ENCODE measurements around the gene CDC45.

CDC45 gene

GRCh38 chr22:19504900-19505734 lies 25.4 kb downstream of the CDC45 start:
- Histone ChIP-seq H3K9ac (ENCODE audit: low read length) (no peak overlapping the region), H3K4me3 (ENCODE audit: low read length) (no peak overlapping the region), H3K36me3 (ENCODE audit: control insufficient read depth, insufficient read depth, low read length) (no peaks in the 10 kb centered on the region), H3K9me3 (ENCODE audit: control insufficient read depth, low read length) (no peaks in the 10 kb centered on the region), H3K4me1 (ENCODE audit: control insufficient read depth, insufficient read depth, low read length) (no peaks in the 10 kb centered on the region), H3K27me3 (ENCODE audit: control insufficient read depth, insufficient read depth, low read length) (no peaks in the 10 kb centered on the region)

- no peak overlapping the region for H3K4me3 ChIP-seq (ENCODE audit: low read length)
- no peak overlapping the region for H3K9ac ChIP-seq (ENCODE audit: low read length)
- H3K4me1 ChIP-seq (ENCODE audit: control insufficient read depth, insufficient read depth, low read length), result no peaks in the 10 kb centered on the region
- no peaks in the 10 kb centered on the region for H3K27me3 ChIP-seq (ENCODE audit: control insufficient read depth, insufficient read depth, low read length)
- H3K36me3 ChIP-seq (ENCODE audit: control insufficient read depth, insufficient read depth, low read length), result no peaks in the 10 kb centered on the region
- no peaks in the 10 kb centered on the region for H3K9me3 ChIP-seq (ENCODE audit: control insufficient read depth, low read length)
These were observed 26.0 kb downstream of the CDC45 start for GRCh38 chr22:19505735-19506126.

GRCh38 chr22:19506212-19506611 lies 26.5 kb downstream of the CDC45 start:
- Histone ChIP-seq H3K36me3 (ENCODE audit: control insufficient read depth, insufficient read depth, low read length) (no peaks in the 10 kb centered on the region), H3K9ac (ENCODE audit: low read length) (no peak overlapping the region), H3K27me3 (ENCODE audit: control insufficient read depth, insufficient read depth, low read length) (no peaks in the 10 kb centered on the region), H3K4me3 (ENCODE audit: low read length) (no peak overlapping the region), H3K4me1 (ENCODE audit: control insufficient read depth, insufficient read depth, low read length) (no peaks in the 10 kb centered on the region), H3K9me3 (ENCODE audit: control insufficient read depth, low read length) (no peaks in the 10 kb centered on the region)

DNA sequence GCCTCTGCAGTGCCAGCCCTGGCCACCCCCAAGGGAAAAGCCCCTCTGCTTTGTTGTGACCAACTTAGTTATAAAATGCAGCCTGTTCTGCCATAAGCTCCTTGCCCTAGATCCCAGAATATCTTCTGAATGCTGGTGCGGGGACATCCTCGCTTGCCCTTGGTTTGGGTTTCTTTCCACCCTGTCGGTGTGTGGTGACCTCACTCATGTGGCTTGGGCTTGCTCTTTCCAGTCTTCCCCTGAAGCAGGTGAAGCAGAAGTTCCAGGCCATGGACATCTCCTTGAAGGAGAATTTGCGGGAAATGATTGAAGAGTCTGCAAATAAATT lies 27.8 kb downstream of the CDC45 start:
- no peaks in the 10 kb centered on the region for H3K9me3 ChIP-seq (ENCODE audit: control insufficient read depth, low read length)
- H3K27me3 ChIP-seq (ENCODE audit: control insufficient read depth, insufficient read depth, low read length), result no peaks in the 10 kb centered on the region
- H3K4me3 ChIP-seq (ENCODE audit: low read length), result no peak overlapping the region
- no peaks in the 10 kb centered on the region for H3K36me3 ChIP-seq (ENCODE audit: control insufficient read depth, insufficient read depth, low read length)
- H3K4me1 ChIP-seq (ENCODE audit: control insufficient read depth, insufficient read depth, low read length), result no peaks in the 10 kb centered on the region
- H3K9ac ChIP-seq (ENCODE audit: low read length), result no peak overlapping the region

DNA sequence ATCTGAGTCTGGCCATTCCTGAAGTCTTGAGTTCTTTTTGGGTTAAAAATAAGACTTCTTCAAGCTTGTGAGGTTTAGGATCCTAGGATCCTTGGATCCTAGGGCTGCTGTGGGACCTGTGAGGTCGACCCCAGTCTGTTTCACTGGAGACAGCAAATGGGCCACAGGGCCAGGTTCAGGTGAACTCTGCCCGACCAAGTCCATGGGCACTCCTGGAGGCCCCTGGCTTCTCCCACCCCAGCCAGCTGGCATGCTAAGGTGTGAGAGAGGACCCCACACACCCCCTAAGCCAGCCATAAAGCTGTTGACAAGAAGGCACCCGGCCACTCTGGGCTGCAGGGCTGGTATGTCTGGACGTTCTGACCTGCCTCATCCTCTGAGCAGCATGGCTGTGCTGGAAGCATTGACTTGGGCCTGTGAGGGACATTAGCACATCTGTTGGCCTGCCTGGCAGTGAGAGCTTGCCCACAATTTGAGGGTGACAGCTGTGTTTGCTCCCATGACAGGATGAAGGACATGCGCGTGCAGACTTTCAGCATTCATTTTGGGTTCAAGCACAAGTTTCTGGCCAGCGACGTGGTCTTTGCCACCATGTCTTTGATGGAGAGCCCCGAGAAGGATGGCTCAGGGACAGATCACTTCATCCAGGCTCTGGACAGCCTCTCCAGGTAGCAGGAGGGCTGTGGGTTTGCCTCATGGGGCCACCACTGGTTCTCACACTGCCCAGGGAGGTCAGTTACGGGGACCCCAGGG lies 28.5 kb downstream of the CDC45 start:
- Histone ChIP-seq H3K9me3 (ENCODE audit: control insufficient read depth, low read length) (no peaks in the 10 kb centered on the region), H3K27me3 (ENCODE audit: control insufficient read depth, insufficient read depth, low read length) (no peaks in the 10 kb centered on the region), H3K4me3 (ENCODE audit: low read length) (no peak overlapping the region), H3K9ac (ENCODE audit: low read length) (no peak overlapping the region), H3K36me3 (ENCODE audit: control insufficient read depth, insufficient read depth, low read length) (no peaks in the 10 kb centered on the region), H3K4me1 (ENCODE audit: control insufficient read depth, insufficient read depth, low read length) (no peaks in the 10 kb centered on the region)

DNA sequence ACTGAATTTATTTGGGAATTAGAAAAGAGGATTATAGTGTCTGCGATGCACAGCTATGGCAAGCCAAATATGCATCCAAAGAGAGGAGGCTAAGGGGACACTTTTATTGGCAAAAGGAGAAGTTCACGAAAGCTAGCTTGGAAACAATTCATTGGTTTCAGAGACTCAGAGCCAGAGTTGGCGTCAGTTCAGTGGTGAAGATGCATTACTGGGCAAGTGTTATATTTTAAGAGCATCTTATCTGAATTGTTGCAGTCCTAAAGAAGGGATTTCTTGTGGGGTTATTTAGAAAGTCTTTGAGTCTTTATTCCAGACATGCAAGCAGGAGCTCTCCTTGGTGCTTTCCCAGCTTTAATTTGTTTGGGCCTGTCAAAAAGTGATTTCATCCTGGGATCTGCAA lies 29.5 kb downstream of the CDC45 start:
- Histone ChIP-seq H3K36me3 (ENCODE audit: control insufficient read depth, insufficient read depth, low read length) (no peaks in the 10 kb centered on the region), H3K4me1 (ENCODE audit: control insufficient read depth, insufficient read depth, low read length) (no peaks in the 10 kb centered on the region), H3K4me3 (ENCODE audit: low read length) (no peak overlapping the region), H3K9me3 (ENCODE audit: control insufficient read depth, low read length) (no peaks in the 10 kb centered on the region), H3K9ac (ENCODE audit: low read length) (no peak overlapping the region), H3K27me3 (ENCODE audit: control insufficient read depth, insufficient read depth, low read length) (no peaks in the 10 kb centered on the region)

DNA sequence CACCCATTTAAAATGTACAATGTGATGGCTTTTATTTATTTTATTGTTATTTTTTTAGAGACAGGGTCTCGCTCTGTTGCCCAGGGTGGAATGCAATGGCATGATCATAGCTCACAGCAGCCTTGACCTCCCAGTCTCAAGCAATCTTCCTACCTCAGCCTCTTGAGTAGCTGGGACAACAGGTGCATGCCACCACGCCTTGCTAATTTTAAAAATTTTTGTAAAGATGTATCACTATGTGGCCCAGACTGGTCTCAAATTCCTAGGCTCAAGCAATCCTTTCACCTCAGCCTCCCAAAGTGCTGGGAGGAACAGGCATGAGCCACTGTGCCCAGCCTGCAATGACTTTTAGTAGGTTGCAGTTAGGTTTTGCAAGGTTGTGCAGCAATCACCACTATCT lies 30.2 kb downstream of the CDC45 start:
- Histone ChIP-seq H3K9ac (ENCODE audit: low read length) (no peak overlapping the region), H3K36me3 (ENCODE audit: control insufficient read depth, insufficient read depth, low read length) (no peaks in the 10 kb centered on the region), H3K9me3 (ENCODE audit: control insufficient read depth, low read length) (no peaks in the 10 kb centered on the region), H3K4me1 (ENCODE audit: control insufficient read depth, insufficient read depth, low read length) (no peaks in the 10 kb centered on the region), H3K27me3 (ENCODE audit: control insufficient read depth, insufficient read depth, low read length) (no peaks in the 10 kb centered on the region), H3K4me3 (ENCODE audit: low read length) (no peak overlapping the region)

GRCh38 chr22:19510919-19511341 lies 31.2 kb downstream of the CDC45 start:
- Histone ChIP-seq H3K4me1 (ENCODE audit: control insufficient read depth, insufficient read depth, low read length) (no peaks in the 10 kb centered on the region), H3K9ac (ENCODE audit: low read length) (no peak overlapping the region), H3K36me3 (ENCODE audit: control insufficient read depth, insufficient read depth, low read length) (no peaks in the 10 kb centered on the region), H3K4me3 (ENCODE audit: low read length) (no peak overlapping the region), H3K9me3 (ENCODE audit: control insufficient read depth, low read length) (no peaks in the 10 kb centered on the region), H3K27me3 (ENCODE audit: control insufficient read depth, insufficient read depth, low read length) (no peaks in the 10 kb centered on the region)

DNA sequence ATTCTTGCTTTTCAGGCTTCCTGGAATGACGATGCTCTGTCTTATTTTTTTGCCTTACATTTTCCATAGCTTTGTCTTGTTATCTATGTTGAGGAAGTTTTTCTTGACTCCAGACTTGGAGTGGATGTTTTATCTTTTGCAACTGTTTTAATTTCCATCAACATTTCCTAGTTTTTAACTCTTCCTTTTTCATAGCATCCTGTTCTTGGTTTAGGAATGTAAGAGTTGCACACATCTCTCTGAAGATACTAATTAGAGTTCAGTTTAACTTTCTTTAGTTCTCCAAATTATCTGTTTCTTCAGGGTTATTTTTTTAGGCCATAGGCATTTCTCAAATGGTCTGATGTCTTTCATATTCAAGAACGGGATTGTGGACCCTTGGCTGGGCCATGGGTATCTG lies 34.1 kb downstream of the CDC45 start:
- Histone ChIP-seq H3K36me3 (ENCODE audit: control insufficient read depth, insufficient read depth, low read length) (no peaks in the 10 kb centered on the region), H3K4me1 (ENCODE audit: control insufficient read depth, insufficient read depth, low read length) (no peaks in the 10 kb centered on the region), H3K27me3 (ENCODE audit: control insufficient read depth, insufficient read depth, low read length) (no peaks in the 10 kb centered on the region), H3K4me3 (ENCODE audit: low read length) (no peak overlapping the region), H3K9me3 (ENCODE audit: control insufficient read depth, low read length) (no peaks in the 10 kb centered on the region), H3K9ac (ENCODE audit: low read length) (no peak overlapping the region)

- no peaks in the 10 kb centered on the region for H3K27me3 ChIP-seq (ENCODE audit: control insufficient read depth, insufficient read depth, low read length)
- no peaks in the 10 kb centered on the region for H3K9me3 ChIP-seq (ENCODE audit: control insufficient read depth, low read length)
- no peaks in the 10 kb centered on the region for H3K36me3 ChIP-seq (ENCODE audit: control insufficient read depth, insufficient read depth, low read length)
- no peak overlapping the region for H3K9ac ChIP-seq (ENCODE audit: low read length)
- H3K4me1 ChIP-seq (ENCODE audit: control insufficient read depth, insufficient read depth, low read length), result no peaks in the 10 kb centered on the region
- no peak overlapping the region for H3K4me3 ChIP-seq (ENCODE audit: low read length)
These were observed 35.3 kb downstream of the CDC45 start for GRCh38 chr22:19514831-19515565.

GRCh38 chr22:19515654-19516377 lies 36.1 kb downstream of the CDC45 start:
- H3K9me3 ChIP-seq (ENCODE audit: control insufficient read depth, low read length), result no peaks in the 10 kb centered on the region
- H3K9ac ChIP-seq (ENCODE audit: low read length), result no peak overlapping the region
- H3K4me1 ChIP-seq (ENCODE audit: control insufficient read depth, insufficient read depth, low read length), result no peaks in the 10 kb centered on the region
- H3K4me3 ChIP-seq (ENCODE audit: low read length), result no peak overlapping the region
- H3K27me3 ChIP-seq (ENCODE audit: control insufficient read depth, insufficient read depth, low read length), result no peaks in the 10 kb centered on the region
- no peaks in the 10 kb centered on the region for H3K36me3 ChIP-seq (ENCODE audit: control insufficient read depth, insufficient read depth, low read length)
